SU-DHL-6 (cell line): ENCODE results near the gene EGR4.

Source experiments
- H2AFZ ChIP-seq: fragments of 200-600 bp; sonication (generic); 2 replicates; pipeline ENCODE4 v1.6.1; 2014; ENCODE audit warnings: low read depth, mild to moderate bottlenecking, moderate library complexity, mixed read lengths, antibody characterized with exemption, low read length; ENCODE audit not compliant: severe bottlenecking
- H3F3A ChIP-seq: fragments of 200-600 bp; shearing (Covaris generic); 2 replicates; pipeline ENCODE4 v1.6.0; 2016; ENCODE audit warnings: antibody characterized with exemption, mild to moderate bottlenecking; ENCODE audit not compliant: insufficient read depth
- H3K27ac ChIP-seq: fragments of 200-600 bp; sonication (generic); 2 replicates; pipeline ENCODE4 v1.5.1; 2016; ENCODE audit warnings: low read depth, mild to moderate bottlenecking, low read length, moderate library complexity, mixed read lengths
- H3K27me3 ChIP-seq: fragments of 200-600 bp; sonication (generic), shearing (Covaris generic); 2 replicates; pipeline ENCODE4 v1.6.0; 2014; ENCODE audit warnings: mild to moderate bottlenecking, low read length
- H3K36me3 ChIP-seq: fragments of 200-600 bp; sonication (generic); 2 replicates; pipeline ENCODE4 v1.6.1; 2014; ENCODE audit warnings: mild to moderate bottlenecking, low read length, mixed read lengths
- H3K4me2 ChIP-seq: fragments of 300-600, 200-600 bp; shearing (Covaris generic), sonication (generic); 2 replicates; pipeline ENCODE4 v1.6.0; 2014; ENCODE audit warnings: low read length, low read depth, mild to moderate bottlenecking; ENCODE audit not compliant: poor library complexity, severe bottlenecking
- H3K4me3 ChIP-seq: fragments of 200-600 bp; sonication (generic); 2 replicates; pipeline ENCODE4 v1.5.1; 2014; ENCODE audit warnings: antibody characterized with exemption, low read length, mild to moderate bottlenecking, mixed read lengths; ENCODE audit not compliant: insufficient read depth, poor library complexity, severe bottlenecking
- H3K79me2 ChIP-seq: fragments of 200-600 bp; sonication (generic); 2 replicates; pipeline ENCODE4 v1.6.1; 2014; ENCODE audit warnings: mild to moderate bottlenecking, low read length, moderate library complexity; ENCODE audit not compliant: insufficient read depth
- H3K9ac ChIP-seq: fragments of 200-600 bp; sonication (generic); 2 replicates; pipeline ENCODE4 v1.7.0; 2014; ENCODE audit warnings: mild to moderate bottlenecking, low read length
- H3K9me2 ChIP-seq: fragments of 200-600 bp; sonication (generic); replicated peaks from 2 replicates; pipeline ENCODE4 v1.6.1; 2014; ENCODE audit warnings: low read length; ENCODE audit not compliant: insufficient read depth
- H3K9me3 ChIP-seq: fragments of 200-600 bp; sonication (generic); 2 replicates; pipeline ENCODE4 v1.6.1; 2014; ENCODE audit warnings: low read length, mixed read lengths; ENCODE audit not compliant: insufficient read depth
- H4K20me1 ChIP-seq: fragments of 200-600 bp; sonication (generic); 2 replicates; pipeline ENCODE4 v1.6.1; 2014; ENCODE audit warnings: low read depth, mild to moderate bottlenecking, antibody characterized with exemption, low read length, moderate library complexity, mixed read lengths
- CTCF ChIP-seq: fragments of 200-600 bp; sonication (generic); IDR thresholded peaks from one replicate; pipeline ENCODE4 v1.5.1; 2017; ENCODE audit warnings: antibody characterized with exemption, mild to moderate bottlenecking, low read length, moderate library complexity; ENCODE audit not compliant: insufficient read depth, poor library complexity, severe bottlenecking
- EZH2phosphoT487 ChIP-seq: fragments of 200-600 bp; sonication (generic), shearing (Covaris generic); conservative IDR thresholded peaks from 2 replicates; pipeline ENCODE4 v1.6.1; 2018; ENCODE audit warnings: mild to moderate bottlenecking, antibody characterized with exemption, low read length, moderate library complexity, mixed read lengths

EGR4 gene

GRCh38 chr2:73293534-73294171 is at the start of gene EGR4:
Gene EGR4, minus strand, starts transcription at chr2:73293548. Its CDS starts 231 bp downstream, at chr2:73293317.
- H3K27ac ChIP-seq: no peak within 1 kb of the TSS
- H3K4me3 ChIP-seq: peak within 1 kb of the TSS; percentile 55
- peak within 1 kb of the TSS; percentile 88 for H2AFZ ChIP-seq
- H3K4me2 ChIP-seq: peak within 1 kb of the TSS; percentile 87
- H3K36me3 ChIP-seq: no peaks in the 10 kb centered on the region
- no peaks in the 10 kb centered on the region for H3K27me3 ChIP-seq
- H3F3A ChIP-seq: no peaks in the 10 kb centered on the region
- no peak for TF ChIP-seq CTCF
- no peak for TF ChIP-seq EZH2phosphoT487
- H3K9me3 ChIP-seq: no peaks in the 10 kb centered on the region
- H3K9me2 ChIP-seq: no peaks in the 10 kb centered on the region
- H4K20me1 ChIP-seq: no peaks in the 10 kb centered on the region
- no peaks in the 10 kb centered on the region for H3K79me2 ChIP-seq
- H3K9ac ChIP-seq: peak within 1 kb of the TSS; percentile 44

DNA sequence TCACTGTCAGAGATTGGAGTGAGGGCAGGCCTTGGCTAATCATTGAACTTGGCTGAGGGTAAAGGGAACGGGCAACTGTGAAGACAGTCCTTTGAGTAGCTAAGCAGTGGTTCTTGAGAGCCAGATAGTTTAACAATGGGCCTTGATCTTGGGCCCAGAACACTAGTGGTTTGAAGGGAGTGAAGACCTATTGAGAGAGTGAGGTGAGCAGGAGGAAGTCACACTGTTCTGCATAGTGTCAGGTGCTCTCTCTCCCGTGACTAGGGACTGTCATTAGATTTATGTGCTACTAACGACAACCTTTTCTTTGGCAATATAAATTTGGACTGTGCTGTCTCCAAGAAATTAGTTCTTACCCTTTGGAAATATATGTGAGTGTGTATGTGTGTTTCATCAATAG is 47.7 kb upstream of the EGR4 start:
- Histone ChIP-seq H3K9me2 (no peaks in the 10 kb centered on the region), H3K27me3 (no peaks in the 10 kb centered on the region), H3K36me3 (no peaks in the 10 kb centered on the region), H3K79me2 (no peaks in the 10 kb centered on the region), H3K9me3 (no peaks in the 10 kb centered on the region), H3K4me2 (no peak overlapping the region), H3K9ac (no peak overlapping the region), H2AFZ (no peak overlapping the region), H3F3A (no peaks in the 10 kb centered on the region), H3K4me3 (no peak overlapping the region), H3K27ac (no peak overlapping the region), H4K20me1 (no peaks in the 10 kb centered on the region)
- TF ChIP-seq EZH2phosphoT487 (no peak), CTCF (no peak)

DNA sequence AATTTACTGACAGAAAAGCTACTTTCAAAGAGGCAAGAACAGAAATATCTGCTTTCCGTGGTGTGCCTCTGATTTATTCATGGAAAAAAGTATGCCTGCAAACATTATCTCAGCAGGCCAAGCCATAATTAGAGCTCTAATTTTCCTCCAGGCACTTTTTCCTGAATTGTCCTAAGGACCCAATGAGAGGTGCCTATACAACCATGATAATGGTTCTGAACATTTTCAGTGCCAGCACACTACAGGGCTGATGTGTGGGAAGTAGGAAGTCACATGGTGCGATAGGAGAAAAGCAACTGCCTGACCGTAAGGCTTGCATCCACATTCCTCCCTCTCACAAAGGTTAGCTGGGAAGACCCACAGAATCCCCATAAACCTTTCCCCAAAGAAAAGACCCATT is 45.9 kb upstream of the EGR4 start:
- Histone ChIP-seq H3K9me3 (no peaks in the 10 kb centered on the region), H3F3A (no peaks in the 10 kb centered on the region), H3K27me3 (no peaks in the 10 kb centered on the region), H3K79me2 (no peaks in the 10 kb centered on the region), H3K4me3 (no peak overlapping the region), H3K9ac (no peak overlapping the region), H4K20me1 (no peaks in the 10 kb centered on the region), H3K9me2 (no peaks in the 10 kb centered on the region), H3K4me2 (no peak overlapping the region), H2AFZ (no peak overlapping the region), H3K27ac (no peak overlapping the region), H3K36me3 (no peaks in the 10 kb centered on the region)
- TF ChIP-seq EZH2phosphoT487: no peak
- TF ChIP-seq CTCF: no peak

DNA sequence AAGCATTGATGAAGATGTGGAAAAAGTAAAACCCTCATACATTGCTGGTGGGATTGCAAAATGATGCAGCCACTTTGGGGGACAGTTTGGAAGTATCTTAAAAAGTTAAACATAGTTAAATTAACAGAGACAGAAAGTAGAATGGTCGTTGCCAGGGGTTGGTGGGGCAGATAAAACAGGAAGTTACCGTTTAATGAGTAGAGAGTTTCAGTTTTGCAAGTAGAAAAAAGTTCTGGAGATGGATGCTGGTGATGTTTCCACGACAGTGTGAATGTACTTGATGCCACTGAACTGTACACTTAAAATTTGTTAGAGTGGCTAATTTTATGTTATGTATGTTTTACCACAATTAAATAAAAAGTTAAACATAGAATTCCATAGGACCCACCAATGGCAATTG is 44.5 kb upstream of the EGR4 start:
- H3K9me3 ChIP-seq: no peaks in the 10 kb centered on the region
- H3K4me2 ChIP-seq: peak overlapping the region; percentile 14
- H2AFZ ChIP-seq: no peak overlapping the region
- H4K20me1 ChIP-seq: no peaks in the 10 kb centered on the region
- H3K27me3 ChIP-seq: no peaks in the 10 kb centered on the region
- no peaks in the 10 kb centered on the region for H3F3A ChIP-seq
- TF ChIP-seq CTCF: no peak
- TF ChIP-seq EZH2phosphoT487: no peak
- no peak overlapping the region for H3K4me3 ChIP-seq
- no peaks in the 10 kb centered on the region for H3K79me2 ChIP-seq
- no peak overlapping the region for H3K27ac ChIP-seq
- H3K36me3 ChIP-seq: no peaks in the 10 kb centered on the region
- no peaks in the 10 kb centered on the region for H3K9me2 ChIP-seq
- H3K9ac ChIP-seq: no peak overlapping the region
